HG03558 (cell line): Measurements from ENCODE around the gene TMEM208.

Experiments
- ATAC-seq: cut with Tn5 transposase; IDR thresholded peaks from one replicate; pipeline ENCODE4 v1.9.1; 2021; ENCODE audit warnings: moderate number of reproducible peaks; ENCODE audit not compliant: unreplicated experiment; ENCODE audit errors: extremely low read depth

The TMEM208 gene

GRCh38 chr16:67207249-67208091 lies 19.5 kb upstream of the TMEM208 start:
- no peak for ATAC-seq

- no peak for ATAC-seq
These were observed 18.6 kb upstream of the TMEM208 start for GRCh38 chr16:67208154-67208896.

- ATAC-seq, result no peak
These were observed 17.4 kb upstream of the TMEM208 start for GRCh38 chr16:67209565-67209964.

- no peak for ATAC-seq
These were observed 16.6 kb upstream of the TMEM208 start for GRCh38 chr16:67210069-67210937.

DNA sequence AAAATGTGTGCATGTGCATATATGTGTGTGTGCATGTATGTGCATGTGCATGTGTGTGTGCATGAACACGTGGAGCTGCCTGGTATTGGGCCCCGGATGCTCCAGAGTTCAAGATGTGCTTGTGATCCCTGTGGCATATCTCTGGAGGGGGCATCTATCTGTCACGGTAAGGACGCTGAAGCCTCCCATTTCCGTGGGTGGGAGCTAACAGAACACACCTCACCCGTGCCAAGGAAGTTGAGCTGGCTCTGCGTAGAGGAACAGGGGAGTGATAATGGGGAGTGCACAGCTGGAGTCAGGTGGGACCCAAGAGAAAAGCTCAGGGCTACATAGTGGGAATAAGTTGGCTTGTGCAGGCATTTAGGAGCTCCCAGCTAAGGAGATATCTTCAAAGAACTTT lies 15.3 kb upstream of the TMEM208 start:
- no peak for ATAC-seq

DNA sequence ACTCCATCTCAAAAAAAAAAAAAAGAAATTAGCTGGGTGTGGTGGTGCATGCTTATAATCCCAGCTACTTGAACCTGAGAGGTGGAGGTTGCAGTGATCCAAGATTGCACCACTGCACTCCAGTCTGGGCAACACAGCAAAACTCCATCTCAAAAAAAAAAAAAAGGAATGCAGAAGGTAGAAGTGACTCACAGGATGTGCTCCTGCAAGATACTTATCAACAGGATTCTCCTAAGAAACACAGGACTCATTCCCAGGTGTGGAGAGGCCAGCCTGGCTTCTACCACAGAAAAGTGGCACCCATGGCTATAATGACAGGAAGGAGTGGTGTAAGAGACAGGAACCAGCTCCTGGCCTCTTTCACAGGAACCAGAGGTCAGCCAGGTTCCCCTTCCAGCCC lies 14.2 kb upstream of the TMEM208 start:
- no peak for ATAC-seq

- no peak for ATAC-seq
These were observed 13.5 kb upstream of the TMEM208 start for GRCh38 chr16:67213197-67214019.

DNA sequence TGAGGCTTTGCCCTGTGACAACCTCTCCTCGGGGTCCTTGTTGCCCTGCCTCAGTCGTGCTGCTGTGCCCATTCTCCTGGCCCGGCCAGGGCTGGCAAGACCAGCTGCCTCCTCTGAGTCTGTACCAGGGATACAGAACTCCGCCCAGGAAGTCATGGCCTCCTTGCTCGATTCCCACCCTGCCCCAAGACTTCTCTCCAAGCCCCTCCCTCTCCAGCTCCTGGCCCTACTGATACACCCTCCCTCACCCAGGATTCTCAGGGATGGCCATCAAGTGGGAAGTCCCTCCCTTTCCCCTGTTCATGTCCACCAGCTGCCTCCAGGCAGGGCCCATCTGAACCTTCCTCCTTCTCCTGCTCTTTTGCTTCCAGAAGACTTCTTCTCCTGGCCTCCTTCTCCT lies 11.2 kb upstream of the TMEM208 start:
- ATAC-seq, result no peak

- ATAC-seq, result no peak
These were observed 10.1 kb upstream of the TMEM208 start for GRCh38 chr16:67216612-67217490.

GRCh38 chr16:67223992-67224391 lies 2.9 kb upstream of the TMEM208 start:
- ATAC-seq, result no peak

DNA sequence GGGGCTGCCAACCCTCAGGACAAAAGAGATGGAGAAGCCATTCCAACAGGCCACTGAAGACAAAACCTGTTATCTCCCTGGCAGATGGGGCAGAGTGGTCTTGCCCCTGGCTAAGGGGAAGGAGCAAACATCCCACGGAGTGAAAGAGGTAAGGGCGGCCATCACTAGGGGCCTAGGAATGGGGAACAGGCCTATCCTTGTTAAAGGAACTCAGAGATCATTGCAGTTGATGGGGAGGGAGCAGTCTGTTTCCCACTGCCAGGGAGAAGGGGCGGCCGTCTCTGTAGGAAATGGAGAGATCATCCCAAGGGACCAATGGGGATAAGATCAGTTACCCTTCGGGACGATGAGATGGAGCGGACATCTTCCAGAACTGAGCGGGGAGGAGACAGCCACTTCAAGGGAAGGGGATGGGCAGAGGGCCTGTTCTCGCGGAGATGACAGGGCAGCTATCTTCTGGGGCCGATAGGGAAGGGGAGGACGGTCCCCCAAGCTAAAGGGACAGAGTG lies 581 bp upstream of the TMEM208 start:
- no peak for ATAC-seq

DNA sequence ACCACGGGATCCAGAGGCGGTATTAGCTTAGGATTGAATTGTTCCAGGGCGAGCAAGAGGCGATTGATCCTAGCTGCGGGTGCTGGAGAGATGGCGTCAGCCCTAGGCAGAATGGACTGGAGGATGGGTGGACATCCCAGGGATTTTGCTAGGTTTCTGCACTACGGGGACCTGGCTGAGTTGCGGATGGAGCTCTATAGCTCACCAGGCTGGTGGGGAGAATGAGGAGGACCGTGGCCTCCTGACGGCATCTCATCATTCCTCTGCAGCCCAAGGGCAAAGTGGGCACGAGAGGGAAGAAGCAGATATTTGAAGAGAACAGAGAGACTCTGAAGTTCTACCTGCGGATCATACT lies 614 bp downstream of the TMEM208 start:
- no peak for ATAC-seq

DNA sequence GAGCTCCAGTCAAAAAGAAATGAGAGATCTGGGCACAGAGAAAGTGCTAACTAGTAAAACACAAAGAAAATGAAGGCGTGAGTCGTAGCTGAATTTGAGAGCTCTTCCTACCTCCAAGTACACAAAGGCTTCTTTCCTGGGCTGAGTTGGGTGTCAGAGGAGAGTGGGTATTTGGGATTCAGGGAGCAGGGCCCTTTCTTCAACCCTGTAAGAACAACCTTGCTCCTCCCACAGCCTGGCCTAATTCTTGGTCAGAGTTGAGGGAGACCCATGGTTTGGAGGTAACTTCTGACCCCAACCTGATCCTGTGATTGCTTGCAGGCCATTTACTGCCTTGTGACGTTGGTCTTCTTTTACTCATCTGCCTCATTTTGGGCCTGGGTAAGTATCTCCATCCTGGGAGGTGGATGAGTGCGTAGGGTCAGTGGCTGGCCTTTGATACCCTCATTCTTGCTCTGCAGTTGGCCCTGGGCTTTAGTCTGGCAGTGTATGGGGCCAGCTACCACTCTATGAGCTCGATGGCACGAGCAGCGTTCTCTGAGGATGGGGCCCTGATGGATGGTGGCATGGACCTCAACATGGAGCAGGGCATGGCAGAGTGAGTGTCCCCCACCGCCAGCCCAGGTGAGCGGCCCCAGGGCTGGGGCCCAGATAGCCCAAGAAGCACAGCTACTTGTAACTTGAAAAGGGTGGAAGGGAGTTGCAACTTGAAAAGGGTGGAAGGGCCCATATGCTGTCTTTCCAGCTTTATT lies 1.3 kb downstream of the TMEM208 start:
- ATAC-seq, result no peak

- no peak for ATAC-seq
These were observed 2.0 kb downstream of the TMEM208 start for GRCh38 chr16:67228905-67229304.

GRCh38 chr16:67229906-67230808 lies 3.2 kb downstream of the TMEM208 start:
- no peak for ATAC-seq

- ATAC-seq, result no peak
These were observed 4.1 kb downstream of the TMEM208 start for GRCh38 chr16:67230809-67231660.
